HG02623 (cell line): ENCODE data around the gene ACSM4.
"Not testable (repeated sequence)": the region's sequence is repeated elsewhere in the genome, so short reads cannot be mapped to it uniquely, and the experiment has no call there.

Source experiments
- ATAC-seq: cut with Tn5 transposase; IDR thresholded peaks from one replicate; pipeline ENCODE4 v1.9.1; 2021; ENCODE audit warnings: moderate library complexity; ENCODE audit not compliant: unreplicated experiment

The ACSM4 gene

GRCh38 chr12:7327918-7328317 is 24.0 kb downstream of the ACSM4 start:
- no peak for ATAC-seq

DNA sequence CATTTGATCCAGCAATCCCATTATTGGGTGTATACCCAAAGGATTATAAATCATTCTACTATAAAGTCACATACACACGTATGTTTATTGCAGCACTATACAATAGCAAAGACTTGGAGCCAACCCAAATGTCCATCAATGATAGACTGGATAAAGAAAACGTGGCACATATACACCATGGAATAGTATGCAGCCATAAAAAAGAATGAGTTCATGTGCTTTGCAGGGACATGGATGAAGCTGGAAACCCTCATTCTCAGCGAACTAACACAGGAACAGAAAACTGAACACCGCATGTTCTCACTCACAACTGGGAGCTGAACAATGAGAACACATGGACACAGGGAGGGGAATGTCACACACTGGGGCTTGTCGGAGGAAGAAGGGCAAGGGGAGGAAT is 33.9 kb downstream of the ACSM4 start:
- not testable (repeated sequence) for ATAC-seq

GRCh38 chr12:7339675-7340074 is 35.8 kb downstream of the ACSM4 start:
- ATAC-seq: no peak

DNA sequence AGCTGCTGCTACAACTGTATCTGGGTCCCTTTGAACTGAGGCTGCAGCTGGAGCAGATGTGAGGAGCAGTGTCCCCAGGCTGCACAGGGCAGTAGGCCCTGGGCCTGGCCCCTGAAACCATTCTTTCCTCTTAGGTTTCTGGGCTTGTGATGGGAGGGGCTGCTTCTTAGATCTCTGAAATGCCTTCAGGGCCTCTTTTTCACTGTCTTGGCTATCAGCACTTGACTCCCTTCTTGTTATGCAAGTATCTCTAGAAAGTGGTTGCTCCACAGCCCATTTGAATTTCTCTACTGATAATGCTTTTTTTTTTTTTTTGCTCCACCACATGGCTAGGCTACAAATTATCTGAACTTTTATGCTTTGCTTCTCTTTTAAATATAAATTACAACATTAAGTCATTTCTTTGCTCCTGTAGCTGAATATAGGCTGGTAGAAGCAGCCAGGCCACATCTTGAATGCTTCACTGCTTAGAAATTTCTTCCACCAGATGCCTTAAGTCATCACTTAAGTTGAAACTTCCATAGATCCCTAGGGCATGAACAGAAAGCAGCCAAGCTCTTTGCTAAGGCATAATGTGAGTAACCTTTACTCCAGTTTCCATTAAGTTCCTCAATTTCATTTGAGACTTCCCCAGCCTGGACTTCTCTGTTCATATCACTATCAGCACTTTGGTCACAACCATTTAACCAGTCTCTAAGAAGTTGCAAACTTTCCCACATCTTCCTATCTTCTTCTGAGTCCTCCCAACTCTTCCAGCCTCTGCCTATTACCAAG is 41.1 kb downstream of the ACSM4 start:
- ATAC-seq: no peak

GRCh38 chr12:7346551-7347225 is 42.8 kb downstream of the ACSM4 start:
- no peak for ATAC-seq

DNA sequence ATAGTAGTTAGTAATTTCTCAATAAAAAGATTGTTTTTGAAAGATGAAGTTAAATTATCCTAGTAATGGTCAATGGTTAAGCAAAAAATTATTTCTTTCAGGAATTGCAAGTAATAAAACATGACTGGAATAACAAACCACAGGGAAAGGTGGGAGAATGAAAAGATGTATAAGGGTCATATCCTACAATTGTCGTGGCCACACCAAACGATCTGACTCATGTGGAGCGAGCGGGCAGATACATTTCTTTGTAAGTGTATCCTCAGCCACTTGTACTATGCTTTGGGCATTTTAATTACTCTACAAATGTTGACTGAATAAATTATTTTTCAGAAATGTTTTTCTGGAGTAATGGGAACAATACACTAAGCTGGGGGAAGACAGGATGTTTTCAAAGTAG is 45.5 kb downstream of the ACSM4 start:
- ATAC-seq: no peak

DNA sequence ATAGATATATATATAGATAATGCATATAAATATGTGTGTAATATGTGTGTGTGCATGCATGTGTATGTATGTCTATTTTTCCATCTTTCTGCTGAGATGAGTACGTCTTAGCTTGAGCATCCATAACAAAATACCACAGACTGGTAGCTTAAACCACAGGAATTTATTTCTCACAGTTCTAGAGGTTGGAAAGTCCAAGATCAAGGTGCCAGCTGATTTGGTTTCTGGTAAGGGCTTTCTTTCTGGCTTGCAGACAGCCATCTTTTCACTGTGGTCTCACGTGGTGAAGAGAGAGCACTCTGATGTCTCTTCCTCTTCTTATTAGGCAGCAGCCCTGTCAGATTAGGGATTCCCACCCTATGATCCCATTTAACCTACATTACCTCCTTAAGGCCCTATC is 47.3 kb downstream of the ACSM4 start:
- ATAC-seq: no peak

GRCh38 chr12:7352661-7353060 is 48.8 kb downstream of the ACSM4 start:
- ATAC-seq: no peak

DNA sequence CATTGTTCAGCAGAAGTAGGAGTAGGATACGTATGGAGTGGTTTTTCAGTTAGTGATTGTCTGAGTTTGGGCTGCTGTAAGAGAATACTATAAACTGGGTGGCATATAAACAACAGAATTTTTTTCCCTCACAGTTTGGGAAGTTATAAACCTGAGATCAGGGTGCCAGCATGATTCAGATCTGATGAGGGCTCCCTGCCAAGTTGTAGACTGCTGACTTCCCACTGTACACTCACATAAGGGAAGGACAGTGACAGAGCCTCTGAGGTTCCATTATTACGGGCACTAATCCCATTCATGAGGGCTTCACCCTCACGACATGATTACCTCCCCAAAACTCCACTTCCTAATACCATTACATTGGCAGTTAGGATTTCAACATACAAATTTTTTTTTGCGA is 50.7 kb downstream of the ACSM4 start:
- no peak for ATAC-seq

- no peak for ATAC-seq
Measured at GRCh38 chr12:7361265-7361664, 57.4 kb downstream of the ACSM4 start.

GRCh38 chr12:7362734-7363133 is 58.9 kb downstream of the ACSM4 start:
- no peak for ATAC-seq

GRCh38 chr12:7369274-7369729 is 65.4 kb downstream of the ACSM4 start:
- peak; percentile 74 for ATAC-seq

DNA sequence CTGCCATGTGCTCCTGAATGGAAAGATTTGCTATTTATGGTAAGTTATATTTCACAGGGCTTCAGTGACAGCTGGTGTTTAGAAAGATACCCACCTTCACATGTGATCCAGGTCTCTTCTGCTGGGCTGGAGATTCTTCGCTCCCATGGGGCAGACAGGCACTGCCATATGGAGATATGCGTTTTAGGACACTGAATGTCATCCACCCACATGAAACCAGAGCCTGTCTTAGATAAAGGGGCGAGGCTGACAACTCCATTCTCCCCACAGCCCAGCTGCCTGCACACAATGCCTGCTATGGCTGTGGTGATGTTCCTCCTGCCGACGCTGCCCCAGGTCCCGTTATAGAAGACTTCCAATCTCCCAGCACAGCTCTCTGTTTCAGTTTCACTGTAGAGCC is 69.4 kb downstream of the ACSM4 start:
- no peak for ATAC-seq

GRCh38 chr12:7374423-7375144 is 70.7 kb downstream of the ACSM4 start:
- ATAC-seq: no peak

GRCh38 chr12:7375145-7375543 is 71.3 kb downstream of the ACSM4 start:
- ATAC-seq: no peak

DNA sequence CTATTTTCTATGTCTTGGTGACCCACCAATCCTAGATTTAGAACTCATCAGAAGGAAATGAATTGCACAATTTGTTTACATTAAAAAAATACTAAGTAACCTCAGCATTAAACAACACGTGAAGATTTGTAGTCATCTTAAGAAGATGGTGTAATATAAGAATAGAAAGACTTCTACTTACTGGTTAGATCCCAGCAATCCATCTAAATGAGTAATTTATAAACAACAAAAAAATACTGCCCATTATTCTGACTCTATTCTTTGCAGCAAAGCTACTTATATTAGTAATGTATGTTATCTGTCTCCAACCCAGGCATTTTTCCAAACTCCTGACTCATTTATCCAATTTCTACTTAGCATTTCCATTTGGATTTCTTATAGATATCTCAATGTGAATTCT is 72.3 kb downstream of the ACSM4 start:
- no peak for ATAC-seq
